Measurements from ENCODE around the gene KISS1. TPM values are rescaled to one million over a fixed set of nuclear protein-coding genes. Genes with fewer than 3 reads are reported as not detected.
A peak's percentile ranks its signal among the peaks of the same experiment; 100 is the strongest.

The KISS1 gene
- total RNA-seq, 1 experiment from 2014 or later = not detected

- no peak for DNase-seq (ENCODE audit: low spot score)
Observed at GRCh38 chr1:204192589-204193352, 3.5 kb downstream of the KISS1 start.

- DNase-seq (ENCODE audit: low spot score) = no peak
Observed at GRCh38 chr1:204192046-204192445, 4.2 kb downstream of the KISS1 start.

- no peak for DNase-seq (ENCODE audit: low spot score)
Observed at GRCh38 chr1:204191456-204191855, 4.8 kb downstream of the KISS1 start.

GRCh38 chr1:204190212-204191211, 5.8 kb downstream of the KISS1 start:
- DNase-seq (ENCODE audit: low spot score) = no peak

- no peak for DNase-seq (ENCODE audit: low spot score)
Observed at GRCh38 chr1:204188959-204189639, 7.2 kb downstream of the KISS1 start.

- DNase-seq (ENCODE audit: low spot score) = no peak
Observed at GRCh38 chr1:204186597-204186996, 9.7 kb downstream of the KISS1 start.

- DNase-seq (ENCODE audit: low spot score) = no peak
Observed at GRCh38 chr1:204181116-204181515, 15.2 kb downstream of the KISS1 start.

GRCh38 chr1:204180133-204180532, 16.2 kb downstream of the KISS1 start:
- DNase-seq (ENCODE audit: low spot score) = no peak

GRCh38 chr1:204178487-204179281, 17.6 kb downstream of the KISS1 start:
- no peak for DNase-seq (ENCODE audit: low spot score)

- no peak for DNase-seq (ENCODE audit: low spot score)
Observed at GRCh38 chr1:204177133-204177532, 19.2 kb downstream of the KISS1 start.

- no peak for DNase-seq (ENCODE audit: low spot score)
Observed at GRCh38 chr1:204176049-204176448, 20.2 kb downstream of the KISS1 start.

GRCh38 chr1:204174958-204175357, 21.3 kb downstream of the KISS1 start:
- no peak for DNase-seq (ENCODE audit: low spot score)

- no peak for DNase-seq (ENCODE audit: low spot score)
Observed at GRCh38 chr1:204172404-204173029, 23.8 kb downstream of the KISS1 start.

- DNase-seq (ENCODE audit: low spot score) = no peak
Observed at GRCh38 chr1:204171751-204172178, 24.5 kb downstream of the KISS1 start.

GRCh38 chr1:204170494-204171155, 25.7 kb downstream of the KISS1 start:
- no peak for DNase-seq (ENCODE audit: low spot score)

GRCh38 chr1:204169858-204170257, 26.4 kb downstream of the KISS1 start:
- no peak for DNase-seq (ENCODE audit: low spot score)

GRCh38 chr1:204167730-204168129, 28.6 kb downstream of the KISS1 start:
- no peak for DNase-seq (ENCODE audit: low spot score)

GRCh38 chr1:204166219-204166618, 30.1 kb downstream of the KISS1 start, which contains the start of gene REN:
REN (minus strand) TSS chr1:204166337; CDS start chr1:204166293, 44 bp downstream.
- DNase-seq (ENCODE audit: low spot score) = no peak

- peak; percentile 46 for DNase-seq (ENCODE audit: low spot score)
Observed at GRCh38 chr1:204162494-204163074, 33.7 kb downstream of the KISS1 start.

All from H4 (cell line).